Endothelial cell of umbilical vein (primary cell): ENCODE measurements around the gene SMARCA1.

Source experiments
- CTCF ChIP-seq, 2 donors: IDR thresholded peaks; 1 replicate in 1 of 2; 2 replicates in 1 of 2; pipeline ENCODE4 v1.5.1; 2011; ENCODE audit warnings: low read length in 2 of 2, mild to moderate bottlenecking in 2 of 2, moderate library complexity in 2 of 2, control low read depth in 1 of 2, inconsistent platforms in 1 of 2, low read depth in 1 of 2; ENCODE audit not compliant: insufficient read depth in 1 of 2; ENCODE audit errors: extremely low read depth in 1 of 2
- MAX ChIP-seq: IDR thresholded peaks from 2 replicates; pipeline ENCODE4 v1.6.1; 2011; ENCODE audit not compliant: insufficient read depth, insufficient read length
- POLR2A ChIP-seq: IDR thresholded peaks from 2 replicates; pipeline ENCODE4 v1.6.1; 2012; ENCODE audit warnings: low read depth, mild to moderate bottlenecking, control low read depth, low read length
- POLR2AphosphoS5 ChIP-seq: IDR thresholded peaks from 2 replicates; pipeline ENCODE4 v1.6.1; 2012; ENCODE audit warnings: low read depth, mild to moderate bottlenecking, control low read depth, low read length, moderate library complexity; ENCODE audit not compliant: insufficient read depth

- TF ChIP-seq CTCF (IDR thresholded peaks at IDR 0.05; ENCODE audit: extremely low read depth in 1 of 2, insufficient read depth in 1 of 2, low read depth in 1 of 2, low read length in 2 of 2) = no peak
- TF ChIP-seq POLR2A = no peak
- TF ChIP-seq MAX = no peak
- no peak for TF ChIP-seq POLR2AphosphoS5
Observed at GRCh38 chrX:129534816-129535578, 11.7 kb upstream of the SMARCA1 start.
